Measurements from ENCODE around the gene BANF2.

The BANF2 gene

DNA sequence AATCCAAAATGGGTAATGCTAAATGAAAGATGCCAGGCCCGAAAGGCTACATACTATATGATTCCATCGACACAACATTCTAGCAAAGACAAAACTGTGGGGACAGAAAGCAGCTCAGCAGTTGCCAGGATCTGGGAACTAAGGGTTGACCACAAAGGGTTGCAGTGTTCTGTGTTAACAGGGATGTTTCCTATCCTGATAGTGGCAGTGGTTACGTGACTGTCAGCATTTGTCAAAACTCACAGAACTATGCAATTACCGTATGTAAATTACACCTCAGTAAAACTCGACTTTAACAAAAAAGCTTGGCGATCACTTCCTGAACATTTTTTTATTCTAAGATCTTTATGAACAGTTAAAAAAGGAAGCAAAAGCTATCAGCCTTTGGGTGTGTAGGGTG is 83.9 kb downstream of the BANF2 start:
- Mint-ChIP-seq H3K27me3 (peaks cover 0 to 18% of the 10 kb centered on the region in 2 donors), H3K4me1 (ENCODE audit: low read depth in 2 of 2) (no peaks in the 10 kb centered on the region), H3K4me3 (no peak overlapping the region), H3K27ac (no peak overlapping the region), H3K36me3 (ENCODE audit: insufficient read depth) (no peaks in the 10 kb centered on the region), H3K9me3 (no peaks in the 10 kb centered on the region)
- DNase-seq = no peak
- no peak for ATAC-seq (replicated peaks)

DNA sequence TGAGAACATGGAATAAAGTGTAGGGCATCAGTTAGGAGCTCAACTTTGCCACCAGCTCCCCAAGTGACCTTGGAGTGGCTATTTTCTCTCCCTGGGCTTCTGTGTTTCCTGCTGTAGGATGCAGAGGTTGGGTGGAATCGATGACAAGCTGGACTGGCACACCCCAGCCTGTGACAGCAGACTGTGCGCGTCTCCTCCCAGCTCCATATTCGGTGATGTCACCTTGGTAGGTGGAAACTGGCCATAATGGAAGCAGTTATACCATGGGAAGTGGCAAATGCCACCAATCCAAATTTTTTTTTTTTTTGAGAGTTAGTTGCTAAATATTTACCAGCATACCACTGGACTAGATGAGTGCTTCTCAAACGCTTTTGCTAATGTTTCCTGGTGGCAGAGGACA is 85.2 kb downstream of the BANF2 start:
- H3K27me3 Mint-ChIP-seq = peaks cover 0 to 18% of the 10 kb centered on the region in 2 donors
- no peaks in the 10 kb centered on the region for H3K4me1 Mint-ChIP-seq (ENCODE audit: low read depth in 2 of 2)
- no peaks in the 10 kb centered on the region for H3K9me3 Mint-ChIP-seq
- no peaks in the 10 kb centered on the region for H3K36me3 Mint-ChIP-seq (ENCODE audit: insufficient read depth)
- H3K27ac Mint-ChIP-seq = no peak overlapping the region
- H3K4me3 Mint-ChIP-seq = no peak overlapping the region
- DNase-seq (no peak), ATAC-seq (replicated peaks) (no peak)
